Sigmoid colon (tissue), 7 donors: ENCODE data around the gene FBXW8. TPM values are rescaled to one million over a fixed set of nuclear protein-coding genes. Genes with fewer than 3 reads are reported as not detected.

Experiments
- DNase-seq: peaks from one replicate; pipeline ENCODE4 v3.0.0-alpha.2; 2019
- H3K27ac ChIP-seq, 4 donors: fragments of 200-600 bp; sonication (generic); one replicate each; pipeline ENCODE4 v1.5.1; 2016 to 2019; ENCODE audit warnings: mild to moderate bottlenecking in 1 of 4
- H3K27me3 ChIP-seq, 3 donors: fragments of 200-600 bp; sonication (generic); one replicate each; pipeline ENCODE4 v1.5.1; 2019; ENCODE audit warnings: mild to moderate bottlenecking in 1 of 3
- H3K36me3 ChIP-seq, 4 donors: fragments of 200-600 bp; sonication (generic); one replicate each; pipeline ENCODE4 v1.5.1; 2016 to 2019
- H3K4me1 ChIP-seq, 4 donors: fragments of 200-600 bp; sonication (generic); one replicate each; pipeline ENCODE4 v1.5.1; 2017 to 2019
- H3K4me3 ChIP-seq, 4 donors: fragments of 200-600 bp; sonication (generic); one replicate each; pipeline ENCODE4 v1.5.1; 2017 to 2019; ENCODE audit warnings: mild to moderate bottlenecking in 2 of 4, moderate library complexity in 1 of 4
- H3K9me3 ChIP-seq, 4 donors: fragments of 200-600 bp in 3 of 4; sonication (generic) in 3 of 4; one replicate each; pipeline versions ENCODE4 v1.5.1 to v1.6.1; 2013 to 2019
- CTCF ChIP-seq, 4 experiments: fragments of 450-650 bp in 3 of 4; fragments of 200-600 bp in 1 of 4; IDR thresholded peaks; one replicate each; pipeline ENCODE4 v1.5.1; 2016 to 2019; ENCODE audit warnings: antibody characterized with exemption in 4 of 4, mild to moderate bottlenecking in 3 of 4, moderate library complexity in 2 of 4
- EP300 ChIP-seq, 4 donors: sonication (generic); formaldehyde crosslinking; IDR thresholded peaks; one replicate each; pipeline ENCODE4 v1.6.1; 2017; ENCODE audit warnings: antibody characterized with exemption in 4 of 4
- POLR2A ChIP-seq, 2 donors: fragments of 450-650 bp; IDR thresholded peaks; one replicate each; pipeline ENCODE4 v1.6.1; 2016; ENCODE audit warnings: antibody characterized with exemption in 2 of 2, mild to moderate bottlenecking in 2 of 2, moderate library complexity in 2 of 2
- POLR2AphosphoS5 ChIP-seq, 4 donors: sonication (generic); formaldehyde crosslinking; IDR thresholded peaks; one replicate each; pipeline ENCODE4 v1.6.1; 2017; ENCODE audit warnings: antibody characterized with exemption in 4 of 4
- WGBS, 2 donors: extraction: QIAGEN DNeasy Blood & Tissue Kit; methylation state at CpG; one replicate each; pipeline ENCODE4 v1.1.7; 2013; 5-methylcytosine and 5-hydroxymethylcytosine counted together
- intact Hi-C: fragments of 100-400 bp; cut with DNase I; formaldehyde crosslinking; loops from one replicate; pipeline ENCODE4 v1.15.1; 2023
- polyA plus RNA-seq, 3 donors: library from polyadenylated mRNA; stranded (reverse); fragments of 200-250 nt; gene quantifications; one replicate each; pipeline ENCODE4 v1.2.3, GENCODE V29; 2013
- total RNA-seq, 4 donors: library from RNA; depleted of rRNA; stranded (reverse); fragments of >200 nt; gene quantifications; one replicate each; pipeline ENCODE4 v1.1.0, GENCODE V29; 2016
- donor health status: healthy with polysubstance abuse.
- donor health status: Bipolar disorder and iron deficiency.
- donor health status: healthy.

The FBXW8 gene
- total and polyA plus RNA-seq, 7 donors, result 2.3 to 19.1 (median 7.7) TPM

- Histone ChIP-seq H3K9me3 (no peaks in the 10 kb centered on the region), H3K36me3 (no peaks in the 10 kb centered on the region), H3K27ac (no peak overlapping the region), H3K4me3 (no peak overlapping the region), H3K4me1 (no peaks in the 10 kb centered on the region), H3K27me3 (peaks cover 0 to 4% (median 0%) of the 10 kb centered on the region in 3 donors)
- TF ChIP-seq CTCF (IDR thresholded peaks at IDR 0.05), result no peak
- 82 to 86% methylated on average over 12 of the region's 12 CpGs for WGBS, 2 donors
- intact Hi-C loops, result no loop called here
- no peak for DNase-seq
Observed at GRCh38 chr12:116892349-116893140, 18.2 kb upstream of the FBXW8 start.

GRCh38 chr12:116894913-116895312 is 15.8 kb upstream of the FBXW8 start:
- H3K36me3 ChIP-seq, result no peaks in the 10 kb centered on the region
- no peak overlapping the region for H3K27ac ChIP-seq
- no peaks in the 10 kb centered on the region for H3K4me1 ChIP-seq
- H3K4me3 ChIP-seq, result no peak overlapping the region
- WGBS, 2 donors, result 68 to 75% methylated on average over 3 of the region's 3 CpGs
- peaks cover 0 to 16% (median 0%) of the 10 kb centered on the region in 3 donors for H3K27me3 ChIP-seq
- TF ChIP-seq CTCF (IDR thresholded peaks at IDR 0.05), result no peak
- no peak for TF ChIP-seq POLR2AphosphoS5 (IDR thresholded peaks at IDR 0.05)
- no peak for TF ChIP-seq POLR2A (IDR thresholded peaks at IDR 0.05)
- TF ChIP-seq EP300 (IDR thresholded peaks at IDR 0.05), result no peak
- intact Hi-C loops, result no loop called here
- no peaks in the 10 kb centered on the region for H3K9me3 ChIP-seq
- DNase-seq, result no peak

DNA sequence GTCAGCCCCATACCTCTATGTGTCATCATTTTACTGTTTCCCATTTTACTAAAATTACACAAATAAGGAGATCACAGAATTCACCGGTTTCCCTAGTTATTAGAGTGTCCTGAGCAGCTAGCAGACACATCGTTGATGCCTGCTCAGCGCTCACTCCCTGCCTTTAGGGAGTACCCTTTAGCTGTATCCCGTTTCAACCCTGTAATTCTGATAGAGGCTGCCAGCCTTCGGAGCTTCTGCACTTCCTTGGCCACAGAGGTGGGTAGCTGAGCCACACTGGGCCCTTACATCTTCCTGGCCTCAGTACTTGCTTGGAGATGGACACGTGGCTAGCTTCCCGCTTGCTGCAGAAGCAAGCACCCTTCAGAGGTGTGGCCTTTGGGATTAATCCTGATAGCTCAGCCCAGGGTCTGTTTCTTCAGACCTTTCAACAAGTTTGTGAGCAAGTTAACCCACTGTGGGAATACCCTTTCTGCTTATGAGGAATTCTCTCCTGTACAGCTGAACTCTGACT is 14.3 kb upstream of the FBXW8 start:
- 74 to 80% methylated on average over 7 of the region's 7 CpGs for WGBS, 2 donors
- no peak overlapping the region for H3K27ac ChIP-seq
- no peaks in the 10 kb centered on the region for H3K9me3 ChIP-seq
- H3K36me3 ChIP-seq, result no peaks in the 10 kb centered on the region
- H3K4me3 ChIP-seq, result no peak overlapping the region
- no peak for DNase-seq
- TF ChIP-seq CTCF (IDR thresholded peaks at IDR 0.05), result no peak
- intact Hi-C loops, result no loop called here
- H3K27me3 ChIP-seq, result peaks cover 0 to 28% (median 0%) of the 10 kb centered on the region in 3 donors
- no peaks in the 10 kb centered on the region for H3K4me1 ChIP-seq

- no peak overlapping the region for H3K27ac ChIP-seq
- TF ChIP-seq EP300 (IDR thresholded peaks at IDR 0.05) (no peak), POLR2AphosphoS5 (IDR thresholded peaks at IDR 0.05) (no peak), POLR2A (IDR thresholded peaks at IDR 0.05) (no peak), CTCF (IDR thresholded peaks at IDR 0.05) (no peak)
- no peak for DNase-seq
- 73 to 75% methylated on average over 4 of the region's 4 CpGs for WGBS, 2 donors
- intact Hi-C loops, result no loop called here
- H3K36me3 ChIP-seq, result no peaks in the 10 kb centered on the region
- H3K4me3 ChIP-seq, result no peak overlapping the region
- no peaks in the 10 kb centered on the region for H3K9me3 ChIP-seq
- H3K4me1 ChIP-seq, result no peaks in the 10 kb centered on the region
- peaks cover 0 to 32% (median 0%) of the 10 kb centered on the region in 3 donors for H3K27me3 ChIP-seq
Observed at GRCh38 chr12:116897476-116897875, 13.3 kb upstream of the FBXW8 start.

DNA sequence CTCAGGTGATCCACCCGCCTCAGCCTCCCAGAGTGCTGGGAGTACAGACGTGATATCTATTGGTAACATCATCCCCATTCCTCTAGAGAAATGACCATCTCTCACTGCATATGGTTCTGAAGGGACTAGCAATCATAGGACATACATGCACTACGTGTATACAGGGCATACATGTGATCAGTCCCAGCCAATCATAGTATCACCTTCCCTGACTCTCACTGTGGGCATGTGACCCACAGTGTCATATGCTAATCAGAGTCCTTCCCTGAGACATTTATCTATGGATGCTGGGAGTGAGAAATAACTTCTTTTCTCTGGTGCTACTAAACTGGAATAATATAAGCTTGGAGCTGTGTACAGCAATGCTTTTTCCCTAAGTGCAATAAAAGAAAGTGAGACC is 12.1 kb upstream of the FBXW8 start:
- 52 to 68% methylated on average over 3 of the region's 3 CpGs for WGBS, 2 donors
- DNase-seq, result no peak
- Histone ChIP-seq H3K27ac (no peak overlapping the region), H3K4me1 (no peaks in the 10 kb centered on the region), H3K9me3 (no peaks in the 10 kb centered on the region), H3K36me3 (no peaks in the 10 kb centered on the region), H3K4me3 (no peak overlapping the region), H3K27me3 (peaks cover 0 to 32% (median 0%) of the 10 kb centered on the region in 3 donors)
- intact Hi-C loops, result no loop called here
- TF ChIP-seq CTCF (IDR thresholded peaks at IDR 0.05) (no peak), EP300 (IDR thresholded peaks at IDR 0.05) (no peak), POLR2AphosphoS5 (IDR thresholded peaks at IDR 0.05) (no peak), POLR2A (IDR thresholded peaks at IDR 0.05) (no peak)
